GM23338 (cell line): ENCODE results near the gene SCGB3A1. TPM values are rescaled to one million over a fixed set of nuclear protein-coding genes. Genes with fewer than 3 reads are reported as not detected.

Experiments
- ATAC-seq: fragments of 200-7000 bp; cut with Tn5 transposase; 3 replicates; pipeline ENCODE4 v1.9.1; 2020
- DNase-seq: peaks from one replicate; pipeline ENCODE4 v3.0.0-alpha.2; 2015; ENCODE audit warnings: low spot score
- H2AFZ ChIP-seq: fragments of 200-600 bp; sonication (generic); 2 replicates; pipeline ENCODE4 v1.8.0; 2016; ENCODE audit warnings: antibody characterized with exemption, mild to moderate bottlenecking, moderate library complexity
- H3F3A ChIP-seq: fragments of 200-600 bp; sonication (generic); replicated peaks from 2 replicates; pipeline ENCODE4 v1.8.0; 2017; ENCODE audit warnings: antibody characterized with exemption, mixed run types, low read depth
- H3K27ac ChIP-seq: fragments of 200-600 bp; sonication (generic); 2 replicates; pipeline ENCODE4 v1.6.1; 2016; ENCODE audit warnings: low read depth
- H3K27me3 ChIP-seq: fragments of 200-600 bp; sonication (generic); 2 replicates; pipeline ENCODE4 v1.8.0; 2016; ENCODE audit warnings: mild to moderate bottlenecking, mixed run types, moderate library complexity; ENCODE audit not compliant: insufficient read depth
- H3K36me3 ChIP-seq: fragments of 200-600 bp; sonication (generic); 2 replicates; pipeline ENCODE4 v1.8.0; 2016; ENCODE audit warnings: mild to moderate bottlenecking; ENCODE audit not compliant: insufficient read depth
- H3K4me1 ChIP-seq: fragments of 200-600 bp; sonication (generic); 2 replicates; pipeline ENCODE4 v1.8.0; 2016; ENCODE audit warnings: mild to moderate bottlenecking, moderate library complexity; ENCODE audit not compliant: insufficient read depth
- H3K4me2 ChIP-seq: fragments of 200-600 bp; sonication (generic); 2 replicates; pipeline ENCODE4 v1.7.1; 2017; ENCODE audit warnings: mixed run types
- H3K4me3 ChIP-seq: fragments of 200-600 bp; sonication (generic); 2 replicates; pipeline ENCODE4 v1.6.1; 2016; ENCODE audit warnings: mixed run types
- H3K79me2 ChIP-seq: fragments of 200-600 bp; sonication (generic); replicated peaks from 2 replicates; pipeline ENCODE4 v1.8.0; 2017; ENCODE audit warnings: mild to moderate bottlenecking; ENCODE audit not compliant: insufficient read depth
- H3K9me2 ChIP-seq: fragments of 200-600 bp; sonication (generic); 2 replicates; pipeline ENCODE4 v1.8.0; 2017; ENCODE audit not compliant: insufficient read depth
- H4K20me1 ChIP-seq: fragments of 200-600 bp; sonication (generic); replicated peaks from 2 replicates; pipeline ENCODE4 v1.8.0; 2017; ENCODE audit warnings: mild to moderate bottlenecking; ENCODE audit not compliant: insufficient read depth
- H3K27ac Mint-ChIP-seq: 2 replicates; pipeline ENCODE4 v1.8.0; 2020; ENCODE audit warnings: inconsistent platforms, mild to moderate bottlenecking, moderate library complexity, mixed read lengths
- H3K27me3 Mint-ChIP-seq: 3 replicates; pipeline ENCODE4 v1.8.0; 2022; ENCODE audit warnings: low read depth, mild to moderate bottlenecking, moderate library complexity, mixed read lengths, inconsistent platforms; ENCODE audit not compliant: insufficient read depth, poor library complexity
- H3K36me3 Mint-ChIP-seq: 3 replicates; pipeline ENCODE4 v1.8.0; 2021; ENCODE audit warnings: low read depth, mild to moderate bottlenecking, inconsistent platforms, moderate library complexity, mixed read lengths
- H3K4me1 Mint-ChIP-seq: 3 replicates; pipeline ENCODE4 v1.8.0; 2020; ENCODE audit warnings: mild to moderate bottlenecking, inconsistent platforms, mixed read lengths
- H3K4me3 Mint-ChIP-seq: 3 replicates; pipeline ENCODE4 v1.8.0; 2021; ENCODE audit warnings: moderate library complexity, mild to moderate bottlenecking, inconsistent platforms, mixed read lengths
- H3K9me3 Mint-ChIP-seq: 3 replicates; pipeline ENCODE4 v1.8.0; 2020; ENCODE audit warnings: moderate library complexity, mild to moderate bottlenecking, inconsistent platforms, mixed read lengths
- CREB1 ChIP-seq: fragments of 250-450 bp; sonication (Bioruptor Pico); IDR thresholded peaks from 2 replicates; pipeline ENCODE4 v1.5.0; 2020; ENCODE audit warnings: low read depth, mild to moderate bottlenecking, moderate library complexity
- CTCF ChIP-seq, 2 experiments: fragments of 200-600 bp in 1 of 2; sonication (generic) in 1 of 2; conservative IDR thresholded peaks; 2 replicates each; pipeline versions ENCODE4 v1.5.1 to v1.6.1; 2016 to 2017; ENCODE audit warnings: antibody characterized with exemption in 2 of 2, low read depth in 2 of 2, mild to moderate bottlenecking in 2 of 2, moderate library complexity in 1 of 2
- ETS1 ChIP-seq: IDR thresholded peaks from 2 replicates; pipeline ENCODE4 v1.6.1; 2016; ENCODE audit warnings: antibody characterized with exemption
- EZH2 ChIP-seq: fragments of 200-600 bp; sonication (generic); IDR thresholded peaks from one replicate; pipeline ENCODE4 v1.8.0; 2017; ENCODE audit warnings: antibody characterized with exemption, mild to moderate bottlenecking, low read depth; ENCODE audit not compliant: unreplicated experiment
- EZH2phosphoT487 ChIP-seq: fragments of 200-600 bp; sonication (generic); IDR thresholded peaks from one replicate; pipeline ENCODE4 v1.8.1; 2018; ENCODE audit warnings: antibody characterized with exemption; ENCODE audit not compliant: unreplicated experiment
- JUNB ChIP-seq: IDR thresholded peaks from one replicate; pipeline ENCODE4 v1.6.1; 2016; ENCODE audit warnings: antibody characterized with exemption; ENCODE audit not compliant: unreplicated experiment
- NANOG ChIP-seq: IDR thresholded peaks from 2 replicates; pipeline ENCODE4 v1.6.1; 2016; ENCODE audit warnings: antibody characterized with exemption, borderline replicate concordance
- POLR2AphosphoS5 ChIP-seq: IDR thresholded peaks from 2 replicates; pipeline ENCODE4 v1.6.1; 2016; ENCODE audit warnings: antibody characterized with exemption, low read depth
- REST ChIP-seq: IDR thresholded peaks from one replicate; pipeline ENCODE4 v1.6.1; 2018; ENCODE audit warnings: antibody characterized with exemption; ENCODE audit not compliant: unreplicated experiment
- STAT1 ChIP-seq: IDR thresholded peaks from one replicate; pipeline ENCODE4 v1.6.1; 2016; ENCODE audit warnings: antibody characterized with exemption; ENCODE audit not compliant: unreplicated experiment
- ZNF114 ChIP-seq: fragments of 250-450 bp; sonication (Bioruptor Pico); IDR thresholded peaks from 2 replicates; pipeline ENCODE4 v1.5.0; 2020; ENCODE audit warnings: mild to moderate bottlenecking, moderate library complexity
- ZNF331 ChIP-seq: fragments of 250-450 bp; sonication (Bioruptor Pico); IDR thresholded peaks from 2 replicates; pipeline ENCODE4 v1.5.0; 2020; ENCODE audit warnings: low read depth, mild to moderate bottlenecking, moderate library complexity
- ZNF462 ChIP-seq: fragments of 250-450 bp; sonication (Bioruptor Pico); IDR thresholded peaks from 2 replicates; pipeline ENCODE4 v1.5.0; 2020; ENCODE audit warnings: mild to moderate bottlenecking, moderate library complexity
- polyA plus RNA-seq: library from polyadenylated mRNA; unstranded; fragments of >200 nt; fragmentation: Nextera tagmentation; extraction: Ambion mirVana; gene quantifications from 2 replicates; pipeline ENCODE4 v1.2.1, GENCODE V29; 2016
- total RNA-seq: library from RNA; depleted of rRNA; stranded (reverse); fragments of >200 nt; shearing (Covaris generic); gene quantifications from 2 replicates; pipeline ENCODE4 v1.2.3, GENCODE V29; 2014

SCGB3A1 gene
- total and polyA plus RNA-seq, 2 experiments from 2014 or later: not detected

GRCh38 chr5:180545248-180545647 is 46.1 kb downstream of the SCGB3A1 start:
- Histone ChIP-seq H3K9me2 (no peaks in the 10 kb centered on the region), H3K4me1 (no peaks in the 10 kb centered on the region), H3K4me3 (no peak overlapping the region), H4K20me1 (peaks cover 45% of the 10 kb centered on the region), H3K4me2 (no peak overlapping the region), H3K27me3 (no peaks in the 10 kb centered on the region), H3K36me3 (peaks cover 14% of the 10 kb centered on the region; the same call in 1 of the 2 replicates), H2AFZ (no peak overlapping the region), H3K27ac (no peak overlapping the region), H3K79me2 (peaks cover 98% of the 10 kb centered on the region), H3F3A (no peaks in the 10 kb centered on the region)
- H3K4me3 Mint-ChIP-seq: no peak overlapping the region
- H3K27me3 Mint-ChIP-seq: no peaks in the 10 kb centered on the region
- peaks cover 58% of the 10 kb centered on the region for H3K36me3 Mint-ChIP-seq
- ATAC-seq (no peak), DNase-seq (no peak)
- H3K27ac Mint-ChIP-seq: no peak overlapping the region
- H3K4me1 Mint-ChIP-seq: no peaks in the 10 kb centered on the region
- TF ChIP-seq ZNF114: no peak
- no peak for TF ChIP-seq ZNF331 (CRISPR knock-in tag)
- no peak for TF ChIP-seq REST
- no peak for TF ChIP-seq NANOG
- TF ChIP-seq POLR2AphosphoS5: no peak
- no peak for TF ChIP-seq EZH2phosphoT487
- TF ChIP-seq EZH2: no peak
- TF ChIP-seq JUNB: no peak
- TF ChIP-seq ETS1: no peak
- TF ChIP-seq CTCF (conservative IDR thresholded peaks at IDR 0.05; ENCODE audit: low read depth in 2 of 2): no peak
- TF ChIP-seq STAT1: no peak
- no peak for TF ChIP-seq ZNF462
- no peak for TF ChIP-seq CREB1 (CRISPR knock-in tag)
- H3K9me3 Mint-ChIP-seq: no peaks in the 10 kb centered on the region
